Choroid plexus epithelial cell (primary cell): ENCODE results near the gene LIX1L.

Source experiments
- DNase-seq: peaks from one replicate; pipeline ENCODE4 v3.0.0-alpha.2; 2010; ENCODE audit warnings: low read depth
- H3K4me3 ChIP-seq: 2 replicates; pipeline ENCODE4 v1.5.1; 2011; ENCODE audit warnings: low read depth, mild to moderate bottlenecking, control low read depth, low read length, moderate library complexity
- TF ChIP-seq, protein P1 (sequence below): conservative IDR thresholded peaks from 2 replicates; pipeline ENCODE4 v1.5.1; 2011; ENCODE audit warnings: low read depth, mild to moderate bottlenecking, control low read depth, inconsistent platforms, low read length, moderate library complexity

LIX1L gene

GRCh38 chr1:145892486-145893087 is 65.2 kb downstream of the LIX1L start:
- TF ChIP-seq, protein P1, sequence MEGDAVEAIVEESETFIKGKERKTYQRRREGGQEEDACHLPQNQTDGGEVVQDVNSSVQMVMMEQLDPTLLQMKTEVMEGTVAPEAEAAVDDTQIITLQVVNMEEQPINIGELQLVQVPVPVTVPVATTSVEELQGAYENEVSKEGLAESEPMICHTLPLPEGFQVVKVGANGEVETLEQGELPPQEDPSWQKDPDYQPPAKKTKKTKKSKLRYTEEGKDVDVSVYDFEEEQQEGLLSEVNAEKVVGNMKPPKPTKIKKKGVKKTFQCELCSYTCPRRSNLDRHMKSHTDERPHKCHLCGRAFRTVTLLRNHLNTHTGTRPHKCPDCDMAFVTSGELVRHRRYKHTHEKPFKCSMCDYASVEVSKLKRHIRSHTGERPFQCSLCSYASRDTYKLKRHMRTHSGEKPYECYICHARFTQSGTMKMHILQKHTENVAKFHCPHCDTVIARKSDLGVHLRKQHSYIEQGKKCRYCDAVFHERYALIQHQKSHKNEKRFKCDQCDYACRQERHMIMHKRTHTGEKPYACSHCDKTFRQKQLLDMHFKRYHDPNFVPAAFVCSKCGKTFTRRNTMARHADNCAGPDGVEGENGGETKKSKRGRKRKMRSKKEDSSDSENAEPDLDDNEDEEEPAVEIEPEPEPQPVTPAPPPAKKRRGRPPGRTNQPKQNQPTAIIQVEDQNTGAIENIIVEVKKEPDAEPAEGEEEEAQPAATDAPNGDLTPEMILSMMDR: no peak
- peak; percentile 69 for DNase-seq
- H3K4me3 ChIP-seq: no peak overlapping the region

DNA sequence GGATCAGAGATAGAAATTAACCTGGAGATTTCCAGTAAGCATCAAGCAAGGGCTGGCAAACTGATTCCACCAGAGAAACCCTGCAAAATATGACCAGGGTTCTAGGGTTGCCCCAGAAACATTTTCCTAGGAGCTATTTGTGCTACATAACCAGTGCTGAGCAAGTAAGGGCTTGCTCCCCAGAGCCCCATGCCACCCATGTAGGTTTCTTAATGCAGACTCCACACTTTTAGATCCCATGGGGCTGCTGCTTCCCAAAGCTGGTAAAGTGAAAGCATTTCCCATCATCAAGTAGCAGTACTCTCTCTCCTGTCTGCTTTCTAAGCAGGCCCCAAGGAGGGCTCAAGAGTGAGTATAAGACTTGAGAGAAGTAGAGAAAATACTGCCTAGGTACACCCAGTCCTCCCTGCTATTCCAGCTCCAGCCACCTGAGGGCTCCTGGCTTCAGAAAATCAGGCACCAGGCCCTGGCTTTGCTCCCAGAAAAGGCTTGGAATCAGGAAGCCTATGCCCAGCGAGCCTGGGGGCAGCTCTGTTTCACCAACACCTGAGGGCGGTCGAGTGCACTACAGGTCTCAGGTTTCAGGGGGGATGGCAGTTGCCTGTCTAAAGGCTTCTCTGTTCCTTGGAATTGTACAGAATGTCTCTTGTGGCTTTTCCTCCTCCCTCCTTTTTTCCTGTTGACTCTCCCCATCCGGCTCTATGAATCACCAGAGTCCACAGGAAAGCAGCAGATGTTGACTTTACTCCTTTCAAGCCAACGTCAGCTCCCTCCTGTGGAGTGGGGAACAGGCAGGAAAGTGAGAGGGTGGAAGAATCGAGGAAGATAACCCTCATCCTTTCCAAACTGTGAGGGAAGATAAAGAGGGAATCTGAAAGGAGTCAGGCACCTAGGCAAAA is 66.0 kb downstream of the LIX1L start:
- H3K4me3 ChIP-seq: peak overlapping the region; percentile 25
- TF ChIP-seq, protein P1: peak; percentile 95
- peak; percentile 99 for DNase-seq

GRCh38 chr1:145891143-145891542 is 66.7 kb downstream of the LIX1L start:
- TF ChIP-seq, protein P1: no peak
- peak; percentile 83 for DNase-seq
- no peak overlapping the region for H3K4me3 ChIP-seq

DNA sequence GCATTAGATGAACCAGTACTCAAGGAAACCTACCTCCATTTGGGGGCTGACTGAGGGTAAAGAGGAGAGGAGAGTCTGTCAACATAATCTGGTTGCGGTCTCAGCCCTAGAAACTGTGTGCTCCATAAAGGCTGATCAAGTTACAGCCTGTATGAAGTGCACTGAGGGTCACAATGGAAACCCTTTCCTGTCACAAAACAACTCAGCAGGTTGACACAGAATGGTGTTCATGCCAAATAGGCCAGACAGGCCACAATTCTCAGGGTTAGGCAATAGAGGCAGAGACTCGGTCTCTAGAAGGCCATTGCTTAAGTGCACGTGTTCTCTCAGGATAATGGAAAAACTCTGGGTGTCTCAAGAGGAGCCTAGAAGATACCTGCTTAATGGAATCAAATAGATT is 68.1 kb downstream of the LIX1L start:
- TF ChIP-seq, protein P1: no peak
- no peak overlapping the region for H3K4me3 ChIP-seq
- peak; percentile 45 for DNase-seq

DNA sequence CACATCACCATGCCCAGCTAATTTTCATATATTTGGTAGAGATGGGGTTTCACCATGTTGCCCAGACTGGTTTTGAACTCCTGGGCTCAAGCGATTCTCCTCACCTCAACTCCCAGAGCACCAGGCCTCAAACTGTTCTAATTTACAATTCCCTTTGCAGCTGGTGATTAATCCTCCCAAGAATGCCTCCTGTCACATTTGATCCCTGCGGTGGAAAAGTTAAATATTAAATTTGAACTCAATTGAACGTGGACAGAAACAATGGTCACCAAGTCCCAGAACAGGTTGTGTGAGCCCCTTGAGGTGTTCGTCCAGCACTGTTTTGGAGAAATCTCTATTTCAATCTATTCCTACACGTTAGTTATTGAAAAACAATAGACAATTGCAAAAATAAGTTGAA is 70.2 kb downstream of the LIX1L start:
- peak; percentile 40 for DNase-seq
- TF ChIP-seq, protein P1: no peak
- no peak overlapping the region for H3K4me3 ChIP-seq

DNA sequence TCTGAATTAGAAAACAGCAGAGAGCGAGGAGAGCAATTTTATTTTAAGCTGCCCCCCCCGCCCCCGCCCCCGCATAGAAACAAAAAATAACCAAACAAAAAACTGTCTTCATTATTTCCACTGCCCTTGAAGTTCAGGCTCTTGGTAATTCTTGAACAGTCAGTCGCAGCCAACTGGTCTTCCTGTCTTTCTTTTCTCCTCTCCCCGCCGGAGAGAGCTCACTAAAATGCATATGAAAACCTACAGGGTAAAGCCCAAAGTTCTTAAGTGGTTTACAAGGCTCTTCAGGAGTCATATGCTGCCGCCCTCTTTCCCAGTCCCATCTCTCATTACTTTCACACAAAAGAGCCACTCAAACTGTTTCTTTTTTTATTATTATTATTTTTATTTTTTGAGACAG is 71.0 kb downstream of the LIX1L start:
- DNase-seq: no peak
- TF ChIP-seq, protein P1: no peak
- no peak overlapping the region for H3K4me3 ChIP-seq
